ENCODE results near the gene MYPN.
"Not testable (repeated sequence)": the region's sequence is repeated elsewhere in the genome, so short reads cannot be mapped to it uniquely, and the experiment has no call there.

The MYPN gene

GRCh38 chr10:68109331-68109730 lies at the start of gene MYPN:
Gene MYPN, plus strand, starts transcription at chr10:68109488. Its CDS starts 11,951 bp downstream, at chr10:68121439.
- TF ChIP-seq POLR2A (IDR thresholded peaks at IDR 0.05; ENCODE audit: low read length) (no peak), GATA1 (IDR thresholded peaks at IDR 0.05; ENCODE audit: low read depth, low read length) (no peak)
- no peak for DNase-seq

- DNase-seq, result no peak
- TF ChIP-seq GATA1 (IDR thresholded peaks at IDR 0.05; ENCODE audit: low read depth, low read length), result no peak
- TF ChIP-seq POLR2A (IDR thresholded peaks at IDR 0.05; ENCODE audit: low read length), result no peak
Observed at GRCh38 chr10:68067029-68067428, 42.3 kb upstream of the MYPN start.

- DNase-seq, result no peak
- TF ChIP-seq GATA1 (IDR thresholded peaks at IDR 0.05; ENCODE audit: low read depth, low read length) (no peak), POLR2A (IDR thresholded peaks at IDR 0.05; ENCODE audit: low read length) (no peak)
Observed at GRCh38 chr10:68067508-68067907, 41.8 kb upstream of the MYPN start.

- TF ChIP-seq POLR2A (IDR thresholded peaks at IDR 0.05; ENCODE audit: low read length) (no peak), GATA1 (IDR thresholded peaks at IDR 0.05; ENCODE audit: low read depth, low read length) (no peak)
Observed at GRCh38 chr10:68073631-68074030, 35.7 kb upstream of the MYPN start.

GRCh38 chr10:68074031-68074774 lies 35.1 kb upstream of the MYPN start:
- TF ChIP-seq GATA1 (IDR thresholded peaks at IDR 0.05; ENCODE audit: low read depth, low read length) (no peak), POLR2A (IDR thresholded peaks at IDR 0.05; ENCODE audit: low read length) (no peak)
- DNase-seq, result peak in 1 of 2 experiments; percentile 49

More at GRCh38 chr10:68073631-68074030, 35.7 kb upstream of the MYPN start:
- DNase-seq, result no peak

- TF ChIP-seq POLR2A (IDR thresholded peaks at IDR 0.05; ENCODE audit: low read length), result peak; percentile 72
- no peak for TF ChIP-seq GATA1 (IDR thresholded peaks at IDR 0.05; ENCODE audit: low read depth, low read length)
Observed at GRCh38 chr10:68074775-68075549, 34.3 kb upstream of the MYPN start, which contains the start of gene HERC4. Gene HERC4, minus strand, starts transcription at chr10:68075283. Its CDS starts 2,175 bp downstream, at chr10:68073108.

GRCh38 chr10:68075550-68076004 lies 33.7 kb upstream of the MYPN start:
- DNase-seq, result peak in 1 of 2 experiments; percentile 39

More at GRCh38 chr10:68074775-68075549, 34.3 kb upstream of the MYPN start, which contains the start of gene HERC4:
- peak; percentile 93 to 96 for DNase-seq

GRCh38 chr10:68076081-68076480 lies 33.2 kb upstream of the MYPN start:
- DNase-seq, result not testable (repeated sequence)

More at GRCh38 chr10:68075550-68076004, 33.7 kb upstream of the MYPN start:
- TF ChIP-seq POLR2A (IDR thresholded peaks at IDR 0.05; ENCODE audit: low read length), result no peak
- no peak for TF ChIP-seq GATA1 (IDR thresholded peaks at IDR 0.05; ENCODE audit: low read depth, low read length)

GRCh38 chr10:68077026-68077425 lies 32.3 kb upstream of the MYPN start:
- TF ChIP-seq GATA1 (IDR thresholded peaks at IDR 0.05; ENCODE audit: low read depth, low read length) (no peak), POLR2A (IDR thresholded peaks at IDR 0.05; ENCODE audit: low read length) (no peak)
- no peak for DNase-seq

- no peak for TF ChIP-seq POLR2A (IDR thresholded peaks at IDR 0.05; ENCODE audit: low read length)
- no peak for TF ChIP-seq GATA1 (IDR thresholded peaks at IDR 0.05; ENCODE audit: low read depth, low read length)
- DNase-seq, result no peak
Observed at GRCh38 chr10:68079434-68079833, 29.9 kb upstream of the MYPN start.

GRCh38 chr10:68080853-68081431 lies 28.3 kb upstream of the MYPN start:
- TF ChIP-seq POLR2A (IDR thresholded peaks at IDR 0.05; ENCODE audit: low read length) (no peak), GATA1 (IDR thresholded peaks at IDR 0.05; ENCODE audit: low read depth, low read length) (no peak)
- DNase-seq, result no peak

GRCh38 chr10:68081916-68082315 lies 27.4 kb upstream of the MYPN start:
- TF ChIP-seq POLR2A (IDR thresholded peaks at IDR 0.05; ENCODE audit: low read length) (no peak), GATA1 (IDR thresholded peaks at IDR 0.05; ENCODE audit: low read depth, low read length) (no peak)
- no peak for DNase-seq

- no peak for TF ChIP-seq GATA1 (IDR thresholded peaks at IDR 0.05; ENCODE audit: low read depth, low read length)
- TF ChIP-seq POLR2A (IDR thresholded peaks at IDR 0.05; ENCODE audit: low read length), result no peak
- DNase-seq, result no peak
Observed at GRCh38 chr10:68082872-68083271, 26.4 kb upstream of the MYPN start.

GRCh38 chr10:68083953-68084352 lies 25.3 kb upstream of the MYPN start:
- no peak for TF ChIP-seq GATA1 (IDR thresholded peaks at IDR 0.05; ENCODE audit: low read depth, low read length)
- TF ChIP-seq POLR2A (IDR thresholded peaks at IDR 0.05; ENCODE audit: low read length), result no peak
- DNase-seq, result no peak

All from erythroblast (primary cell).